OCI-LY7 (cell line): ENCODE data around the gene DIAPH2. TPM values are rescaled to one million over a fixed set of nuclear protein-coding genes. Genes with fewer than 3 reads are reported as not detected.

Experiments
- BruUV-seq: library from RNA; stranded (reverse); fragments of 400-500 nt; replicated peaks from 2 replicates; lab custom pipeline; 2021; lab: Mats Ljungman, UMichigan
- CTCF ChIA-PET: fragments of 300-600 bp; sonication (Branson Sonifier 250); formaldehyde crosslinking; loops from one replicate; lab custom pipeline; 2022; ENCODE audit warnings: antibody characterized with exemption; ENCODE audit not compliant: unreplicated experiment; lab: Charles Lee
- POLR2A ChIA-PET: fragments of 300-600 bp; sonication (Branson Sonifier 250); formaldehyde crosslinking; loops from one replicate; lab custom pipeline; 2022; ENCODE audit warnings: antibody characterized with exemption; lab: Charles Lee
- DNase-seq: peaks from one replicate; pipeline ENCODE4 v3.0.0-alpha.2; 2015; ENCODE audit warnings: low spot score
- H2AFZ ChIP-seq: fragments of 200-600 bp; sonication (generic), shearing (Covaris generic); 2 replicates; pipeline ENCODE4 v1.6.1; 2014; ENCODE audit warnings: mild to moderate bottlenecking, antibody characterized with exemption, low read length, moderate library complexity
- H3K27ac ChIP-seq: fragments of 200-600 bp; sonication (generic); 2 replicates; pipeline ENCODE4 v1.5.1; 2014; ENCODE audit warnings: mixed run types, low read depth, mild to moderate bottlenecking, moderate library complexity, low read length, inconsistent platforms; ENCODE audit not compliant: poor library complexity, severe bottlenecking
- H3K36me3 ChIP-seq: fragments of 200-600 bp; sonication (generic); 2 replicates; pipeline ENCODE4 v1.6.1; 2014; ENCODE audit warnings: mild to moderate bottlenecking, antibody characterized with exemption, low read length, moderate library complexity, mixed read lengths; ENCODE audit not compliant: insufficient read depth
- H3K4me1 ChIP-seq: fragments of 200-600 bp; sonication (generic); 2 replicates; pipeline ENCODE4 v1.5.1; 2014; ENCODE audit warnings: mild to moderate bottlenecking, low read length; ENCODE audit not compliant: insufficient read depth, poor library complexity, severe bottlenecking
- H3K4me2 ChIP-seq: fragments of 200-600 bp; sonication (generic); 2 replicates; pipeline ENCODE4 v1.6.1; 2014; ENCODE audit warnings: mild to moderate bottlenecking, low read length
- H3K4me3 ChIP-seq: fragments of 200-600 bp; sonication (generic); 2 replicates; pipeline ENCODE4 v1.5.1; 2014; ENCODE audit warnings: mild to moderate bottlenecking, low read depth, low read length; ENCODE audit not compliant: poor library complexity, severe bottlenecking
- H3K79me2 ChIP-seq: fragments of 200-600 bp; sonication (generic); 2 replicates; pipeline ENCODE4 v1.6.1; 2016; ENCODE audit warnings: low read depth, mild to moderate bottlenecking, low read length, moderate library complexity, mixed read lengths; ENCODE audit not compliant: insufficient read depth
- H3K9me2 ChIP-seq: fragments of 200-600 bp; sonication (generic); 2 replicates; pipeline ENCODE4 v1.6.1; 2016; ENCODE audit warnings: mild to moderate bottlenecking, low read length, mixed read lengths; ENCODE audit not compliant: insufficient read depth
- H3K9me3 ChIP-seq: fragments of 200-600 bp; sonication (generic); 2 replicates; pipeline ENCODE4 v1.6.1; 2014; ENCODE audit warnings: mild to moderate bottlenecking, mixed run types, low read length, mixed read lengths
- H4K20me1 ChIP-seq: fragments of 200-600 bp; sonication (generic); 2 replicates; pipeline ENCODE4 v1.6.1; 2014; ENCODE audit warnings: mild to moderate bottlenecking, antibody characterized with exemption, low read length, moderate library complexity, mixed read lengths; ENCODE audit not compliant: insufficient read depth
- CTCF ChIP-seq: fragments of 200-600 bp; sonication (generic); conservative IDR thresholded peaks from 2 replicates; pipeline ENCODE4 v1.5.1; 2014; ENCODE audit warnings: mild to moderate bottlenecking, antibody characterized with exemption, low read length, moderate library complexity, mixed read lengths
- EZH2phosphoT487 ChIP-seq: fragments of 200-600 bp; sonication (generic); IDR thresholded peaks from 2 replicates; pipeline ENCODE4 v1.6.1; 2018; ENCODE audit warnings: low read depth, borderline replicate concordance, mild to moderate bottlenecking, mixed run types, antibody characterized with exemption, low read length, moderate library complexity, mixed read lengths
- intact Hi-C: fragments of 100-400 bp; cut with micrococcal nuclease; formaldehyde crosslinking; loops from one replicate; pipeline ENCODE4 v1.10.0; 2022; ENCODE audit not compliant: unreplicated experiment
- total RNA-seq, 2 experiments: library from RNA; depleted of rRNA in 1 of 2; stranded (reverse); fragments of >200 nt in 1 of 2; shearing (Covaris generic) in 1 of 2; gene quantifications; 2 replicates each; pipeline ENCODE4 v1.2.3, GENCODE V29; 2014 to 2022

The DIAPH2 gene
- total RNA-seq, 2 experiments from 2014 or later: 21.3 to 21.5 TPM

GRCh38 chrX:96692890-96693289 is 8.2 kb downstream of the DIAPH2 start:
- intact Hi-C loops: no loop called here
- no peak for TF ChIP-seq CTCF
- no peak for TF ChIP-seq EZH2phosphoT487
- Histone ChIP-seq H3K36me3 (peaks cover 1% of the 10 kb centered on the region), H3K4me2 (no peak overlapping the region), H3K4me1 (no peaks in the 10 kb centered on the region), H3K9me2 (no peaks in the 10 kb centered on the region), H3K9me3 (no peaks in the 10 kb centered on the region), H3K79me2 (0 out of 2 replicates have a peak, but pooled peaks cover 7% of the 10 kb centered on the region), H4K20me1 (no peaks in the 10 kb centered on the region), H3K27ac (no peak overlapping the region), H3K4me3 (no peak overlapping the region), H2AFZ (no peak overlapping the region)
- DNase-seq: no peak
- POLR2A ChIA-PET: no interaction called here
- CTCF ChIA-PET: no interaction called here
- BruUV-seq: no TSS peak

GRCh38 chrX:96693407-96693806 is 8.8 kb downstream of the DIAPH2 start:
- Histone ChIP-seq H3K27ac (no peak overlapping the region), H3K9me3 (no peaks in the 10 kb centered on the region), H3K79me2 (0 out of 2 replicates have a peak, but pooled peaks cover 1% of the 10 kb centered on the region), H2AFZ (no peak overlapping the region), H4K20me1 (no peaks in the 10 kb centered on the region), H3K9me2 (no peaks in the 10 kb centered on the region), H3K4me1 (no peaks in the 10 kb centered on the region), H3K4me3 (no peak overlapping the region), H3K4me2 (no peak overlapping the region), H3K36me3 (no peaks in the 10 kb centered on the region; the same call in 1 of the 2 replicates)
- TF ChIP-seq CTCF (no peak), EZH2phosphoT487 (no peak)
- ChIA-PET POLR2A (no interaction called here), CTCF (no interaction called here)
- no peak for DNase-seq
- no TSS peak for BruUV-seq
- intact Hi-C loops: no loop called here

- DNase-seq: no peak
- Histone ChIP-seq H3K27ac (no peak overlapping the region), H3K4me3 (no peak overlapping the region), H3K79me2 (no peaks in the 10 kb centered on the region), H3K9me3 (no peaks in the 10 kb centered on the region), H3K36me3 (no peaks in the 10 kb centered on the region; the same call in 1 of the 2 replicates), H4K20me1 (no peaks in the 10 kb centered on the region), H2AFZ (no peak overlapping the region), H3K4me2 (no peak overlapping the region), H3K4me1 (no peaks in the 10 kb centered on the region), H3K9me2 (no peaks in the 10 kb centered on the region)
- ChIA-PET CTCF (no interaction called here), POLR2A (interaction anchor here (1.2 kb wide), 1 partner anchor 12 kb away, joined by 3 read pairs; the partner anchor contains the start of gene DIAPH2)
- BruUV-seq: no TSS peak
- intact Hi-C loops: no loop called here
- TF ChIP-seq EZH2phosphoT487 (no peak), CTCF (no peak)
Measured at GRCh38 chrX:96696462-96696861, 11.8 kb downstream of the DIAPH2 start.
